HCT116 (cell line): ENCODE data around the gene CLDN20. TPM values are rescaled to one million over a fixed set of nuclear protein-coding genes. Genes with fewer than 3 reads are reported as not detected.

Source experiments
- ATAC-seq: fragments of 200-7000 bp; cut with Tn5 transposase; 2 replicates; pipeline ENCODE4 v1.9.1; 2020; ENCODE audit warnings: mild to moderate bottlenecking, moderate library complexity
- BruUV-seq: library from RNA; stranded (reverse); fragments of 400-500 nt; replicated peaks from 2 replicates; lab custom pipeline; 2021; lab: Mats Ljungman, UMichigan
- CTCF ChIA-PET: fragments of 300-600 bp; sonication (Branson Sonifier 250); formaldehyde crosslinking; loops from one replicate; lab custom pipeline; 2021; ENCODE audit warnings: antibody characterized with exemption; lab: Charles Lee
- POLR2A ChIA-PET: fragments of 300-600, 350-600 bp; sonication (Branson Sonifier 250); formaldehyde crosslinking; loops from one replicate; lab custom pipeline; 2021; ENCODE audit warnings: antibody characterized with exemption; lab: Charles Lee
- RAD21 ChIA-PET, 2 experiments: fragments of 300-600 bp; sonication (Branson Sonifier 250); formaldehyde crosslinking; loops; one replicate each; lab custom pipeline; 2023; ENCODE audit warnings: low total read pairs in 2 of 2; ENCODE audit not compliant: uncharacterized antibody in 2 of 2, unreplicated experiment in 2 of 2, low non-redundant PET in 1 of 2; lab: Charles Lee
- DNase-seq: peaks from one replicate; pipeline ENCODE4 v3.0.0-alpha.2; 2010; ENCODE audit warnings: low read depth, low spot score
- H2AFZ ChIP-seq: fragments of 200-600 bp; shearing (Covaris generic), sonication (generic); 2 replicates; pipeline ENCODE4 v1.6.1; 2017; ENCODE audit warnings: low read depth, mixed run types, mixed read lengths, antibody characterized with exemption, low read length; ENCODE audit not compliant: poor library complexity, severe bottlenecking
- H3K27ac ChIP-seq: 2 replicates; pipeline ENCODE4 v1.5.1; 2012; ENCODE audit warnings: low read depth, low read length
- H3K27me3 ChIP-seq: fragments of 200-600 bp; sonication (generic); 2 replicates; pipeline ENCODE4 v1.6.1; 2016; ENCODE audit warnings: mixed run types, low read length, mixed read lengths; ENCODE audit not compliant: insufficient read depth
- H3K36me3 ChIP-seq, 2 experiments: fragments of 200-500 bp in 1 of 2; fragments of 200-600 bp in 1 of 2; sonication (Bioruptor generic) in 1 of 2; sonication (generic) in 1 of 2; 2 replicates each; pipeline versions ENCODE4 v1.5.1 to v1.6.1; 2014 to 2016; ENCODE audit warnings: low read length in 2 of 2, inconsistent platforms in 1 of 2, mixed read lengths in 1 of 2, mixed run types in 1 of 2; ENCODE audit not compliant: insufficient read depth in 2 of 2, control insufficient read depth in 1 of 2
- H3K4me1 ChIP-seq, 2 experiments: fragments of 200-600 bp in 1 of 2; sonication (generic) in 1 of 2; 2 replicates each; pipeline versions ENCODE4 v1.5.1 to v1.6.1; 2012 to 2017; ENCODE audit warnings: low read length in 2 of 2, inconsistent platforms in 1 of 2, mild to moderate bottlenecking in 1 of 2, mixed read lengths in 1 of 2, mixed run types in 1 of 2, moderate library complexity in 1 of 2; ENCODE audit not compliant: insufficient read depth in 2 of 2, control insufficient read depth in 1 of 2
- H3K4me2 ChIP-seq: fragments of 200-600 bp; sonication (generic); 2 replicates; pipeline ENCODE4 v1.6.1; 2017; ENCODE audit warnings: mixed run types, low read length, mixed read lengths
- H3K4me3 ChIP-seq, 2 experiments: fragments of 200-600 bp in 1 of 2; sonication (generic) in 1 of 2; replicated peaks in 1 of 2; 2 replicates each; pipeline ENCODE4 v1.5.1; 2011 to 2016; ENCODE audit warnings: low read length in 2 of 2, control low read depth in 1 of 2, low read depth in 1 of 2, mild to moderate bottlenecking in 1 of 2, mixed read lengths in 1 of 2, mixed run types in 1 of 2
- H3K79me2 ChIP-seq: fragments of 200-600 bp; sonication (generic); 2 replicates; pipeline ENCODE4 v1.6.1; 2017; ENCODE audit warnings: mild to moderate bottlenecking, mixed run types, low read length, moderate library complexity, mixed read lengths; ENCODE audit not compliant: insufficient read depth
- H3K9ac ChIP-seq: fragments of 200-600 bp; sonication (generic); 2 replicates; pipeline ENCODE4 v1.6.1; 2016; ENCODE audit warnings: low read length, mixed read lengths
- H3K9me2 ChIP-seq: fragments of 200-600 bp; sonication (generic), shearing (Covaris generic); 2 replicates; pipeline ENCODE4 v1.6.1; 2017; ENCODE audit warnings: mixed run types, mild to moderate bottlenecking, moderate library complexity; ENCODE audit not compliant: insufficient read depth
- H3K9me3 ChIP-seq, 2 experiments: fragments of 200-500 bp in 1 of 2; fragments of 200-600 bp in 1 of 2; sonication (Bioruptor generic) in 1 of 2; sonication (generic) in 1 of 2; 2 replicates each; pipeline ENCODE4 v1.6.1; 2014 to 2017; ENCODE audit warnings: low read length in 2 of 2, mixed read lengths in 2 of 2, inconsistent platforms in 1 of 2, low read depth in 1 of 2, mild to moderate bottlenecking in 1 of 2, mixed run types in 1 of 2, moderate library complexity in 1 of 2; ENCODE audit not compliant: control insufficient read depth in 1 of 2, insufficient read depth in 1 of 2
- H4K20me1 ChIP-seq: fragments of 200-600 bp; sonication (generic), shearing (Covaris generic); 2 replicates; pipeline ENCODE4 v1.6.1; 2017; ENCODE audit warnings: mixed run types, mild to moderate bottlenecking, moderate library complexity; ENCODE audit not compliant: insufficient read depth
- ATF3 ChIP-seq: IDR thresholded peaks from 2 replicates; pipeline ENCODE4 v1.6.1; 2012
- CTCF ChIP-seq, 3 experiments: fragments of 200-600 bp in 1 of 3; sonication (generic) in 1 of 3; IDR thresholded peaks in 2 of 3; conservative IDR thresholded peaks in 1 of 3; 2 replicates each; pipeline ENCODE4 v1.5.1; 2012 to 2017; ENCODE audit warnings: low read depth in 2 of 3, low read length in 2 of 3, antibody characterized with exemption in 1 of 3, borderline replicate concordance in 1 of 3, control low read depth in 1 of 3, mild to moderate bottlenecking in 1 of 3, mixed read lengths in 1 of 3, mixed run types in 1 of 3, moderate library complexity in 1 of 3; ENCODE audit not compliant: insufficient read depth in 1 of 3
- EGR1 ChIP-seq: IDR thresholded peaks from 2 replicates; pipeline ENCODE4 v1.6.1; 2012; ENCODE audit warnings: low read depth
- ELF1 ChIP-seq: IDR thresholded peaks from 2 replicates; pipeline ENCODE4 v1.6.1; 2012; ENCODE audit warnings: low read depth, borderline replicate concordance
- EZH2 ChIP-seq: fragments of 200-600 bp; sonication (generic); IDR thresholded peaks from 2 replicates; pipeline ENCODE4 v1.6.1; 2017; ENCODE audit warnings: antibody characterized with exemption, mixed run types
- EZH2phosphoT487 ChIP-seq: fragments of 200-600 bp; IDR thresholded peaks from 2 replicates; pipeline ENCODE4 v1.6.1; 2018; ENCODE audit warnings: antibody characterized with exemption, borderline replicate concordance
- POLR2A ChIP-seq: IDR thresholded peaks from 2 replicates; pipeline ENCODE4 v1.7.0; 2011; ENCODE audit warnings: borderline replicate concordance; ENCODE audit not compliant: insufficient read depth, insufficient read length; ENCODE audit errors: extremely low read depth
- POLR2AphosphoS5 ChIP-seq: IDR thresholded peaks from 2 replicates; pipeline ENCODE4 v1.6.1; 2011; ENCODE audit warnings: mild to moderate bottlenecking, low read depth, low read length, moderate library complexity
- RAD21 ChIP-seq: IDR thresholded peaks from 2 replicates; pipeline ENCODE4 v1.6.1; 2012; ENCODE audit warnings: low read depth, mild to moderate bottlenecking
- SP1 ChIP-seq: IDR thresholded peaks from 2 replicates; pipeline ENCODE4 v1.6.1; 2012; ENCODE audit warnings: low read depth
- SRF ChIP-seq: IDR thresholded peaks from 2 replicates; pipeline ENCODE4 v1.6.1; 2012; ENCODE audit warnings: low read depth
- TCF7L2 ChIP-seq: IDR thresholded peaks from 2 replicates; pipeline ENCODE4 v1.7.0; 2011; ENCODE audit warnings: borderline replicate concordance, inconsistent platforms; ENCODE audit not compliant: insufficient read depth, insufficient read length; ENCODE audit errors: extremely low read depth
- YY1 ChIP-seq: IDR thresholded peaks from 2 replicates; pipeline ENCODE4 v1.6.1; 2011; ENCODE audit warnings: low read length, low read depth, moderate library complexity, mild to moderate bottlenecking; ENCODE audit not compliant: insufficient replicate concordance; ENCODE audit errors: extremely low read depth
- ZFX ChIP-seq: fragments of 450-650 bp; IDR thresholded peaks from 2 replicates; pipeline ENCODE4 v1.6.1; 2017
- intact Hi-C: fragments of 100-400 bp; cut with micrococcal nuclease; formaldehyde crosslinking; loops from 2 replicates; pipeline ENCODE4 v1.10.0; 2022
- total RNA-seq: library from RNA; stranded (reverse); gene quantifications from one replicate; pipeline ENCODE4 v1.2.1, GENCODE V29; 2021; ENCODE audit not compliant: unreplicated experiment

Gene CLDN20
- total RNA-seq, 1 experiment from 2014 or later: not detected

- no peak overlapping the region for H2AFZ ChIP-seq
- H3K9me2 ChIP-seq: no peaks in the 10 kb centered on the region
- no TSS peak for BruUV-seq
- no peak overlapping the region for H3K4me3 ChIP-seq
- TF ChIP-seq EZH2 (no peak), EZH2phosphoT487 (no peak), ATF3 (no peak), SRF (no peak), EGR1 (no peak), TCF7L2 (no peak), YY1 (no peak), ZFX (no peak), SP1 (no peak), ELF1 (no peak), POLR2AphosphoS5 (no peak), CTCF (IDR thresholded peaks at IDR 0.05 in 2 of 3, conservative IDR thresholded peaks at IDR 0.05 in 1 of 3; ENCODE audit: borderline replicate concordance in 1 of 3, insufficient read depth in 1 of 3, low read depth in 2 of 3, low read length in 2 of 3) (no peak), POLR2A (no peak), RAD21 (no peak)
- ATAC-seq: no peak
- no peaks in the 10 kb centered on the region for H4K20me1 ChIP-seq
- no peak for DNase-seq
- intact Hi-C loops: no loop called here
- H3K9ac ChIP-seq: no peak overlapping the region
- no peaks in the 10 kb centered on the region for H3K27me3 ChIP-seq
- H3K4me1 ChIP-seq: peaks cover 5 to 13% of the 10 kb centered on the region in 2 experiments
- no peak overlapping the region for H3K4me2 ChIP-seq
- peaks cover 0 to 6% of the 10 kb centered on the region in 2 experiments; a peak in 1 of 4 replicates for H3K36me3 ChIP-seq
- no peak overlapping the region for H3K27ac ChIP-seq
- H3K79me2 ChIP-seq: no peaks in the 10 kb centered on the region; the same call in 1 of the 2 replicates
- ChIA-PET POLR2A (no interaction called here), CTCF (no interaction called here), RAD21 (no interaction called here)
- H3K9me3 ChIP-seq: no peaks in the 10 kb centered on the region
Observed at GRCh38 chr6:155274533-155274932, 10.7 kb downstream of the CLDN20 start.
